ENCODE measurements around the gene PTPN3.

The PTPN3 gene

DNA sequence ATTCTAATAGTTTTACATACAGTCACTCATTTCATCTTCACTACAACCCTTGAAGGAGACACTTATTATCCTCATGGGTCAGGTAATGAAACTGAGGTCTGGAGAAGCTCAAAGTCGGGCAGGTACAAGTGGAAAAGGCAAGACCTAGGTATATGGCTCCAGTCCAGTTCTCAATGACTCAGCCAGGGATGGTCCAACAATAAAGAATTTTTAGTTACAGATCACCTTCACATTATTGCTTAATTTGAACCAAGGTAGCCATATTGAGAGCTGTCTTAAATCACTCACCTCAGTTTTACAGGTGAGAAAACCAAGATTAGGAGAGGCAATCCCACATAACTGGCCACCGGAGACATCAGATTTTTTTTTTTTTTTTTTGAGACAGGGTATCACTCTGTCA lies 55.4 kb downstream of the PTPN3 start:
- no peak overlapping the region for H3K27ac ChIP-seq
- no peak overlapping the region for H3K9ac ChIP-seq
- no peaks in the 10 kb centered on the region for H4K20me1 ChIP-seq (ENCODE audit: insufficient read depth)
- no peak overlapping the region for H2AFZ ChIP-seq (ENCODE audit: low read depth)
- H3K4me1 ChIP-seq (ENCODE audit: low read depth, poor library complexity, severe bottlenecking), result peaks cover 15% of the 10 kb centered on the region
- no peaks in the 10 kb centered on the region for H3K79me2 ChIP-seq (ENCODE audit: insufficient read depth, low read depth)
- no peak overlapping the region for H3K4me2 ChIP-seq
- TF ChIP-seq, protein P1, sequence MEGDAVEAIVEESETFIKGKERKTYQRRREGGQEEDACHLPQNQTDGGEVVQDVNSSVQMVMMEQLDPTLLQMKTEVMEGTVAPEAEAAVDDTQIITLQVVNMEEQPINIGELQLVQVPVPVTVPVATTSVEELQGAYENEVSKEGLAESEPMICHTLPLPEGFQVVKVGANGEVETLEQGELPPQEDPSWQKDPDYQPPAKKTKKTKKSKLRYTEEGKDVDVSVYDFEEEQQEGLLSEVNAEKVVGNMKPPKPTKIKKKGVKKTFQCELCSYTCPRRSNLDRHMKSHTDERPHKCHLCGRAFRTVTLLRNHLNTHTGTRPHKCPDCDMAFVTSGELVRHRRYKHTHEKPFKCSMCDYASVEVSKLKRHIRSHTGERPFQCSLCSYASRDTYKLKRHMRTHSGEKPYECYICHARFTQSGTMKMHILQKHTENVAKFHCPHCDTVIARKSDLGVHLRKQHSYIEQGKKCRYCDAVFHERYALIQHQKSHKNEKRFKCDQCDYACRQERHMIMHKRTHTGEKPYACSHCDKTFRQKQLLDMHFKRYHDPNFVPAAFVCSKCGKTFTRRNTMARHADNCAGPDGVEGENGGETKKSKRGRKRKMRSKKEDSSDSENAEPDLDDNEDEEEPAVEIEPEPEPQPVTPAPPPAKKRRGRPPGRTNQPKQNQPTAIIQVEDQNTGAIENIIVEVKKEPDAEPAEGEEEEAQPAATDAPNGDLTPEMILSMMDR (conservative IDR thresholded peaks at IDR 0.05; ENCODE audit: low read depth, low read length), result no peak
- H3K36me3 ChIP-seq (ENCODE audit: insufficient read depth), result no peaks in the 10 kb centered on the region
- no peaks in the 10 kb centered on the region for H3K27me3 ChIP-seq (ENCODE audit: insufficient read depth, low read depth)
- no peak overlapping the region for H3K4me3 ChIP-seq (IDR thresholded peaks at IDR 0.05; ENCODE audit: insufficient read depth, low read depth, low read length)

DNA sequence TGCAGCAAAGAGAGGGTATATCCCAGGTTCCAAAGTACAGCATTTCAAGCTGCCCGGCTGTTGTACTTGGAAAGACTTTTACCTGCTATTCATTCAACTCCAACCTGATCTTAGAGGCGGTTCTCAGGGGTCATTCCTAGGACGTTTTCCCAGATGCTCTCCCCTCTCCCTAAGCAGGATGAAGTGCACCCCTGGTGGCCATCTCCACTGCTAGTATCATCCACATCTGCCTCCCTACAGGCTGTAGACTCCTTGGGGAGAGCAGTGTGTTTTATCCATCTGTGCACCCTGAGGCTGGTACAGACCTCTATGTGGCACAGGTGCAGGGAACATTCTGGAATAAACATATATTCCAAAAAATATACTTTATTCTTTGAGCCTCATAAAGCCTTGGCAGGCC lies 56.8 kb downstream of the PTPN3 start:
- TF ChIP-seq, protein P1 (conservative IDR thresholded peaks at IDR 0.05; ENCODE audit: low read depth, low read length), result no peak
- peak overlapping the region; percentile 27; the same call in 1 of the 2 replicates for H3K9ac ChIP-seq
- H3K4me1 ChIP-seq (ENCODE audit: low read depth, poor library complexity, severe bottlenecking), result peaks cover 15% of the 10 kb centered on the region
- no peaks in the 10 kb centered on the region for H4K20me1 ChIP-seq (ENCODE audit: insufficient read depth)
- H3K27ac ChIP-seq, result peak overlapping the region; percentile 64
- no peaks in the 10 kb centered on the region for H3K27me3 ChIP-seq (ENCODE audit: insufficient read depth, low read depth)
- no peak overlapping the region for H3K4me3 ChIP-seq (IDR thresholded peaks at IDR 0.05; ENCODE audit: insufficient read depth, low read depth, low read length)
- H3K79me2 ChIP-seq (ENCODE audit: insufficient read depth, low read depth), result no peaks in the 10 kb centered on the region
- H2AFZ ChIP-seq (ENCODE audit: low read depth), result no peak overlapping the region
- H3K36me3 ChIP-seq (ENCODE audit: insufficient read depth), result no peaks in the 10 kb centered on the region
- H3K4me2 ChIP-seq, result peak overlapping the region; percentile 38; the same call in 1 of the 2 replicates

DNA sequence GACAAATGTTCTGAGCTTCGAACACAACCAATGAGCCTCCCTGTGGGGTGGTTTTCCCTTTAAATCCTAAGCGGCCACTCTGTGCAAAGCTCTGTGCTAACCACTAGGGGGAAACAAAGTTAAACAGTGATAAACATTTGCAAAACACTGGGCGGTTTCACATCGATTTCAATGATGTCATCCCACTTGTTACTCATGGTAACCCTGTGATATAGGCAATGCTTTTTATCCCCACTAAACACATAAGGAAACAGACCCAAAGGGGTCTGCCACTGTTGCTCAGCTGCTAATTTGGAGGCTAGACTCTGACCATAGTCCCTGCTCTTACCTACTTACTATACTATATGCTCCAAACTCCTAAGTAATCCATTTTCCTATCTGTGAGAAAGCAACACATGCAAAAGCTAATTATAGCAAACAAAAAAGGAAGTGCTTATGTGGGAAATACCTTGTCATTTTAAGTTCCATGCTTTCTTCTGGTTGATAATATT lies 57.3 kb downstream of the PTPN3 start:
- Histone ChIP-seq H3K4me1 (ENCODE audit: low read depth, poor library complexity, severe bottlenecking) (peaks cover 15% of the 10 kb centered on the region), H3K9ac (peak overlapping the region; percentile 27; the same call in 1 of the 2 replicates)

DNA sequence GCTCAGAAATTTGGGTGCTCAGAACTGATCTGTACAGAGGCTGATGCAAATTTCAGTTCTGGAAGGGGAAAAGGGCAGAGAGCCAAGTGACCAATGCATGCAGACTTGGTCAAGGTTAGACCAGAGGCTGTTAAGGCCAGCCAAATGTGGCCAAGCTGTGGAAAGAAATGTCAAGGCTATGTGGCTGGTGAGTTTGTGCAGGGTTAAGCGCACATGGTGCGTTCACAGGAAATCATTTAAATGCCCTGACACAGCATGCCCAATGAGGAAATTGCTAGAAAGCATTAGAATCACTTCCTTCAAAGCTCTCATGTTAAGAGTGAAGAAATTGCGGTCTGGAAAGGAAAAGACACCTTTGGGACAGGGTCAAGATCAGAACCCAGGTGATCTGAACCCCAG lies 58.0 kb downstream of the PTPN3 start:
- no peak overlapping the region for H3K4me3 ChIP-seq (IDR thresholded peaks at IDR 0.05; ENCODE audit: insufficient read depth, low read depth, low read length)
- H3K27ac ChIP-seq, result no peak overlapping the region
- peak overlapping the region; percentile 23; the same call in 1 of the 2 replicates for H3K4me2 ChIP-seq
- no peaks in the 10 kb centered on the region for H3K36me3 ChIP-seq (ENCODE audit: insufficient read depth)
- no peaks in the 10 kb centered on the region for H3K27me3 ChIP-seq (ENCODE audit: insufficient read depth, low read depth)
- TF ChIP-seq, protein P1 (conservative IDR thresholded peaks at IDR 0.05; ENCODE audit: low read depth, low read length), result no peak
- peaks cover 15% of the 10 kb centered on the region for H3K4me1 ChIP-seq (ENCODE audit: low read depth, poor library complexity, severe bottlenecking)
- H2AFZ ChIP-seq (ENCODE audit: low read depth), result no peak overlapping the region
- no peaks in the 10 kb centered on the region for H3K79me2 ChIP-seq (ENCODE audit: insufficient read depth, low read depth)
- no peak overlapping the region for H3K9ac ChIP-seq
- no peaks in the 10 kb centered on the region for H4K20me1 ChIP-seq (ENCODE audit: insufficient read depth)

More for the DNA sequence above, 57.3 kb downstream of the PTPN3 start:
- no peaks in the 10 kb centered on the region for H3K79me2 ChIP-seq (ENCODE audit: insufficient read depth, low read depth)
- no peaks in the 10 kb centered on the region for H3K36me3 ChIP-seq (ENCODE audit: insufficient read depth)
- no peak overlapping the region for H3K4me3 ChIP-seq (IDR thresholded peaks at IDR 0.05; ENCODE audit: insufficient read depth, low read depth, low read length)
- H3K27me3 ChIP-seq (ENCODE audit: insufficient read depth, low read depth), result no peaks in the 10 kb centered on the region
- H2AFZ ChIP-seq (ENCODE audit: low read depth), result no peak overlapping the region
- H4K20me1 ChIP-seq (ENCODE audit: insufficient read depth), result no peaks in the 10 kb centered on the region
- H3K27ac ChIP-seq, result peak overlapping the region; percentile 64
- TF ChIP-seq, protein P1 (conservative IDR thresholded peaks at IDR 0.05; ENCODE audit: low read depth, low read length), result peak; percentile 82
- H3K4me2 ChIP-seq, result peak overlapping the region; percentile 38; the same call in 1 of the 2 replicates
